Vagina (tissue), 2 donors: Measurements from ENCODE around the gene DNMT3B.

Experiments
- POLR2A ChIP-seq, 2 donors: fragments of 450-650 bp; IDR thresholded peaks; one replicate each; pipeline ENCODE4 v1.6.1; 2017; ENCODE audit warnings: antibody characterized with exemption in 2 of 2, mild to moderate bottlenecking in 2 of 2, moderate library complexity in 2 of 2
- POLR2AphosphoS5 ChIP-seq, 2 donors: sonication (generic); formaldehyde crosslinking; IDR thresholded peaks; one replicate each; pipeline ENCODE4 v1.9.0; 2017; ENCODE audit warnings: antibody characterized with exemption in 2 of 2, mild to moderate bottlenecking in 2 of 2, low read depth in 1 of 2; ENCODE audit not compliant: insufficient read depth in 1 of 2
- TF ChIP-seq, protein P1 (sequence below), 3 experiments: fragments of 450-650 bp in 2 of 3; fragments of 200-600 bp in 1 of 3; sonication (generic) in 1 of 3; IDR thresholded peaks; one replicate each; pipeline ENCODE4 v1.5.1; 2017 to 2019; ENCODE audit warnings: antibody characterized with exemption in 3 of 3, mild to moderate bottlenecking in 2 of 3, moderate library complexity in 2 of 3

GRCh38 chr20:32806356-32806755 lies 44.2 kb downstream of the DNMT3B start:
- TF ChIP-seq POLR2AphosphoS5 (IDR thresholded peaks at IDR 0.05; ENCODE audit: insufficient read depth in 1 of 2, low read depth in 1 of 2) (no peak), POLR2A (IDR thresholded peaks at IDR 0.05) (no peak)
- TF ChIP-seq, protein P1, sequence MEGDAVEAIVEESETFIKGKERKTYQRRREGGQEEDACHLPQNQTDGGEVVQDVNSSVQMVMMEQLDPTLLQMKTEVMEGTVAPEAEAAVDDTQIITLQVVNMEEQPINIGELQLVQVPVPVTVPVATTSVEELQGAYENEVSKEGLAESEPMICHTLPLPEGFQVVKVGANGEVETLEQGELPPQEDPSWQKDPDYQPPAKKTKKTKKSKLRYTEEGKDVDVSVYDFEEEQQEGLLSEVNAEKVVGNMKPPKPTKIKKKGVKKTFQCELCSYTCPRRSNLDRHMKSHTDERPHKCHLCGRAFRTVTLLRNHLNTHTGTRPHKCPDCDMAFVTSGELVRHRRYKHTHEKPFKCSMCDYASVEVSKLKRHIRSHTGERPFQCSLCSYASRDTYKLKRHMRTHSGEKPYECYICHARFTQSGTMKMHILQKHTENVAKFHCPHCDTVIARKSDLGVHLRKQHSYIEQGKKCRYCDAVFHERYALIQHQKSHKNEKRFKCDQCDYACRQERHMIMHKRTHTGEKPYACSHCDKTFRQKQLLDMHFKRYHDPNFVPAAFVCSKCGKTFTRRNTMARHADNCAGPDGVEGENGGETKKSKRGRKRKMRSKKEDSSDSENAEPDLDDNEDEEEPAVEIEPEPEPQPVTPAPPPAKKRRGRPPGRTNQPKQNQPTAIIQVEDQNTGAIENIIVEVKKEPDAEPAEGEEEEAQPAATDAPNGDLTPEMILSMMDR (IDR thresholded peaks at IDR 0.05) = no peak
